WTC11 (cell line): ENCODE measurements around the gene FHIT.

ENCODE experiments used
- ESRRA ChIP-seq: sonication (generic); formaldehyde crosslinking; IDR thresholded peaks from 2 replicates; pipeline ENCODE4 v1.8.1; 2022; ENCODE audit warnings: mild to moderate bottlenecking, missing genetic modification reagents, borderline replicate concordance
- KAT7 ChIP-seq: sonication (generic); formaldehyde crosslinking; IDR thresholded peaks from 2 replicates; pipeline ENCODE4 v1.8.1; 2023; ENCODE audit warnings: missing genetic modification reagents, mild to moderate bottlenecking, borderline replicate concordance
- TEAD1 ChIP-seq: sonication (generic); formaldehyde crosslinking; IDR thresholded peaks from 2 replicates; pipeline ENCODE4 v1.8.0; 2022; ENCODE audit warnings: mild to moderate bottlenecking, missing genetic modification reagents
- ZNF138 ChIP-seq: sonication (generic); formaldehyde crosslinking; conservative IDR thresholded peaks from 2 replicates; pipeline ENCODE4 v1.8.1; 2022; ENCODE audit warnings: mild to moderate bottlenecking, moderate library complexity, missing genetic modification reagents
- TF ChIP-seq, protein P1 (sequence below): fragments of 200-600 bp; IDR thresholded peaks from 2 replicates; pipeline ENCODE4 v1.8.0; 2022; ENCODE audit warnings: antibody characterized with exemption

GRCh38 chr3:60771766-60772165, 479.5 kb downstream of the FHIT start:
- no peak for TF ChIP-seq TEAD1 (CRISPR knock-in tag)
- TF ChIP-seq, protein P1, sequence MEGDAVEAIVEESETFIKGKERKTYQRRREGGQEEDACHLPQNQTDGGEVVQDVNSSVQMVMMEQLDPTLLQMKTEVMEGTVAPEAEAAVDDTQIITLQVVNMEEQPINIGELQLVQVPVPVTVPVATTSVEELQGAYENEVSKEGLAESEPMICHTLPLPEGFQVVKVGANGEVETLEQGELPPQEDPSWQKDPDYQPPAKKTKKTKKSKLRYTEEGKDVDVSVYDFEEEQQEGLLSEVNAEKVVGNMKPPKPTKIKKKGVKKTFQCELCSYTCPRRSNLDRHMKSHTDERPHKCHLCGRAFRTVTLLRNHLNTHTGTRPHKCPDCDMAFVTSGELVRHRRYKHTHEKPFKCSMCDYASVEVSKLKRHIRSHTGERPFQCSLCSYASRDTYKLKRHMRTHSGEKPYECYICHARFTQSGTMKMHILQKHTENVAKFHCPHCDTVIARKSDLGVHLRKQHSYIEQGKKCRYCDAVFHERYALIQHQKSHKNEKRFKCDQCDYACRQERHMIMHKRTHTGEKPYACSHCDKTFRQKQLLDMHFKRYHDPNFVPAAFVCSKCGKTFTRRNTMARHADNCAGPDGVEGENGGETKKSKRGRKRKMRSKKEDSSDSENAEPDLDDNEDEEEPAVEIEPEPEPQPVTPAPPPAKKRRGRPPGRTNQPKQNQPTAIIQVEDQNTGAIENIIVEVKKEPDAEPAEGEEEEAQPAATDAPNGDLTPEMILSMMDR = no peak
- no peak for TF ChIP-seq KAT7
- no peak for TF ChIP-seq ZNF138 (CRISPR knock-in tag)
- TF ChIP-seq ESRRA (CRISPR knock-in tag) = no peak
